Activated naive CD8-positive, alpha-beta T cell treated with anti-CD3 and anti-CD28 coated beads, Interleukin-2, amount 10 ng/mL, durations not matched to agents 7 days and 5 days (primary cell): ENCODE data around the gene CDT1. TPM values are rescaled to one million over a fixed set of nuclear protein-coding genes. Genes with fewer than 3 reads are reported as not detected.

Source experiments
- ATAC-seq: fragments of 150-1000 bp; cut with Tn5 transposase; one replicate; pipeline ENCODE4 v1.10.0; 2021; ENCODE audit warnings: low read depth, moderate library complexity
- POLR2A ChIA-PET: fragments of 350-600 bp; sonication (Branson Sonifier 250); formaldehyde crosslinking; loops from one replicate; lab custom pipeline; 2021; ENCODE audit warnings: antibody characterized with exemption; lab: Charles Lee
- DNase-seq: peaks from one replicate; pipeline ENCODE4 v3.0.0; 2021
- H3K27ac Mint-ChIP-seq: one replicate; pipeline ENCODE4 v1.8.0; 2022; ENCODE audit warnings: mild to moderate bottlenecking, mixed read lengths
- H3K27me3 Mint-ChIP-seq: one replicate; pipeline ENCODE4 v1.8.0; 2022; ENCODE audit warnings: mild to moderate bottlenecking, moderate library complexity, mixed read lengths
- H3K36me3 Mint-ChIP-seq: one replicate; pipeline ENCODE4 v1.8.0; 2021; ENCODE audit warnings: mild to moderate bottlenecking, mixed read lengths
- H3K4me1 Mint-ChIP-seq: one replicate; pipeline ENCODE4 v1.8.0; 2021; ENCODE audit warnings: mixed read lengths
- H3K4me3 Mint-ChIP-seq: one replicate; pipeline ENCODE4 v1.8.0; 2022; ENCODE audit warnings: mild to moderate bottlenecking, moderate library complexity, mixed read lengths
- H3K9me3 Mint-ChIP-seq: one replicate; pipeline ENCODE4 v1.8.0; 2021; ENCODE audit warnings: mixed read lengths
- total RNA-seq, 2 experiments: library from RNA; stranded (reverse); gene quantifications; one replicate each; pipeline ENCODE4 v1.2.3, GENCODE V29; 2021

Gene CDT1
- 100 to 1,000 TPM; 135 to 140 TPM for total RNA-seq

GRCh38 chr16:88803264-88803987 is at the start of gene CDT1:
Gene CDT1, plus strand, starts transcription at chr16:88803789. Its CDS starts 43 bp downstream, at chr16:88803832.
- DNase-seq (peak; percentile 97), ATAC-seq (peak; percentile 45)

GRCh38 chr16:88754109-88754911 is 49.3 kb upstream of the CDT1 start:
- H3K4me3 Mint-ChIP-seq = no peak overlapping the region
- H3K27me3 Mint-ChIP-seq = no peaks in the 10 kb centered on the region
- H3K27ac Mint-ChIP-seq = no peak overlapping the region
- no peak for ATAC-seq
- DNase-seq = no peak
- H3K4me1 Mint-ChIP-seq = peaks cover 10% of the 10 kb centered on the region
- no peaks in the 10 kb centered on the region for H3K9me3 Mint-ChIP-seq
- POLR2A ChIA-PET = interaction anchor here (0.6 to 1.3 kb wide), 2 partner anchors 26 to 48 kb away, joined by 3 to 4 read pairs; no protein-coding TSS in a partner anchor
- peaks cover 4% of the 10 kb centered on the region for H3K36me3 Mint-ChIP-seq

More at GRCh38 chr16:88803264-88803987, at the start of gene CDT1:
- Mint-ChIP-seq H3K27me3 (no peaks in the 10 kb centered on the region), H3K9me3 (no peaks in the 10 kb centered on the region), H3K4me3 (peak within 1 kb of the TSS; percentile 90), H3K4me1 (peaks cover 23% of the 10 kb centered on the region), H3K27ac (peak within 1 kb of the TSS; percentile 89), H3K36me3 (peaks cover 10% of the 10 kb centered on the region)
- POLR2A ChIA-PET = interaction anchor here (0.6 to 2.4 kb wide), 8 partner anchors 9 to 512 kb away, joined by 3 to 13 read pairs (median 6); partner anchors contain the start of genes APRT and RNF166

GRCh38 chr16:88754912-88755744 is 48.5 kb upstream of the CDT1 start:
- H3K27ac Mint-ChIP-seq = no peak overlapping the region

GRCh38 chr16:88755745-88756443 is 47.7 kb upstream of the CDT1 start:
- Mint-ChIP-seq H3K4me1 (peaks cover 11% of the 10 kb centered on the region), H3K9me3 (no peaks in the 10 kb centered on the region), H3K27me3 (no peaks in the 10 kb centered on the region), H3K4me3 (no peak overlapping the region), H3K27ac (no peak overlapping the region), H3K36me3 (peaks cover 4% of the 10 kb centered on the region)
- POLR2A ChIA-PET = no interaction called here
- no peak for ATAC-seq
- DNase-seq = no peak

More at GRCh38 chr16:88754912-88755744, 48.5 kb upstream of the CDT1 start:
- H3K4me1 Mint-ChIP-seq = peaks cover 11% of the 10 kb centered on the region
- peak; percentile 31 for ATAC-seq
- peaks cover 4% of the 10 kb centered on the region for H3K36me3 Mint-ChIP-seq
- POLR2A ChIA-PET = interaction anchor here (0.6 to 1.3 kb wide), 2 partner anchors 25 to 47 kb away, joined by 3 to 4 read pairs; no protein-coding TSS in a partner anchor
- no peaks in the 10 kb centered on the region for H3K9me3 Mint-ChIP-seq
- DNase-seq = no peak
- no peaks in the 10 kb centered on the region for H3K27me3 Mint-ChIP-seq
- H3K4me3 Mint-ChIP-seq = no peak overlapping the region

- no peak for ATAC-seq
- Mint-ChIP-seq H3K4me3 (no peak overlapping the region), H3K27me3 (no peaks in the 10 kb centered on the region), H3K27ac (no peak overlapping the region), H3K9me3 (no peaks in the 10 kb centered on the region), H3K36me3 (no peaks in the 10 kb centered on the region), H3K4me1 (peaks cover 11% of the 10 kb centered on the region)
- POLR2A ChIA-PET = interaction anchor here (1.1 to 1.2 kb wide), 2 partner anchors 10 to 13 kb away, joined by 3 read pairs; no protein-coding TSS in a partner anchor
- no peak for DNase-seq
Observed at GRCh38 chr16:88758227-88758943, 45.2 kb upstream of the CDT1 start.

GRCh38 chr16:88758944-88759244 is 44.7 kb upstream of the CDT1 start:
- peaks cover 11% of the 10 kb centered on the region for H3K4me1 Mint-ChIP-seq
- no peaks in the 10 kb centered on the region for H3K27me3 Mint-ChIP-seq
- H3K27ac Mint-ChIP-seq = no peak overlapping the region
- no peak for ATAC-seq
- no peak for DNase-seq
- POLR2A ChIA-PET = interaction anchor here (1.0 to 1.1 kb wide), 2 partner anchors 11 to 22 kb away, joined by 3 read pairs; no protein-coding TSS in a partner anchor
- no peaks in the 10 kb centered on the region for H3K36me3 Mint-ChIP-seq
- H3K4me3 Mint-ChIP-seq = no peak overlapping the region
- H3K9me3 Mint-ChIP-seq = no peaks in the 10 kb centered on the region

- ATAC-seq (peak; percentile 20), DNase-seq (no peak)
- H3K4me1 Mint-ChIP-seq = peaks cover 11% of the 10 kb centered on the region
- no peaks in the 10 kb centered on the region for H3K27me3 Mint-ChIP-seq
- H3K27ac Mint-ChIP-seq = peak overlapping the region; percentile 40
- POLR2A ChIA-PET = interaction anchor here (1.0 to 1.1 kb wide), 2 partner anchors 11 to 22 kb away, joined by 3 read pairs; no protein-coding TSS in a partner anchor
- no peaks in the 10 kb centered on the region for H3K36me3 Mint-ChIP-seq
- no peak overlapping the region for H3K4me3 Mint-ChIP-seq
- H3K9me3 Mint-ChIP-seq = no peaks in the 10 kb centered on the region
Observed at GRCh38 chr16:88759245-88759975, 44.2 kb upstream of the CDT1 start.

GRCh38 chr16:88759976-88760350 is 43.6 kb upstream of the CDT1 start:
- H3K36me3 Mint-ChIP-seq = no peaks in the 10 kb centered on the region
- POLR2A ChIA-PET = interaction anchor here (1.0 kb wide), 1 partner anchor 21 kb away, joined by 3 read pairs; no protein-coding TSS in a partner anchor
- H3K27me3 Mint-ChIP-seq = no peaks in the 10 kb centered on the region
- peaks cover 11% of the 10 kb centered on the region for H3K4me1 Mint-ChIP-seq
- no peak for ATAC-seq
- no peak overlapping the region for H3K27ac Mint-ChIP-seq
- no peaks in the 10 kb centered on the region for H3K9me3 Mint-ChIP-seq
- DNase-seq = no peak
- no peak overlapping the region for H3K4me3 Mint-ChIP-seq

GRCh38 chr16:88760424-88761142 is 43.0 kb upstream of the CDT1 start:
- Mint-ChIP-seq H3K9me3 (no peaks in the 10 kb centered on the region), H3K4me1 (peaks cover 9% of the 10 kb centered on the region), H3K4me3 (no peak overlapping the region), H3K36me3 (no peaks in the 10 kb centered on the region), H3K27me3 (no peaks in the 10 kb centered on the region), H3K27ac (no peak overlapping the region)
- ATAC-seq (no peak), DNase-seq (no peak)
- POLR2A ChIA-PET = no interaction called here

- ATAC-seq = no peak
- Mint-ChIP-seq H3K4me3 (no peak overlapping the region), H3K9me3 (no peaks in the 10 kb centered on the region), H3K27me3 (no peaks in the 10 kb centered on the region), H3K27ac (no peak overlapping the region), H3K36me3 (no peaks in the 10 kb centered on the region), H3K4me1 (peaks cover 9% of the 10 kb centered on the region)
- no peak for DNase-seq
- POLR2A ChIA-PET = no interaction called here
Observed at GRCh38 chr16:88761143-88761534, 42.5 kb upstream of the CDT1 start.

- H3K27ac Mint-ChIP-seq = no peak overlapping the region
- no peaks in the 10 kb centered on the region for H3K36me3 Mint-ChIP-seq
- DNase-seq (no peak), ATAC-seq (no peak)
- no peaks in the 10 kb centered on the region for H3K9me3 Mint-ChIP-seq
- peaks cover 10% of the 10 kb centered on the region for H3K4me1 Mint-ChIP-seq
- POLR2A ChIA-PET = interaction anchor here (1.3 kb wide), 1 partner anchor 19 kb away, joined by 3 read pairs; no protein-coding TSS in a partner anchor
- no peaks in the 10 kb centered on the region for H3K27me3 Mint-ChIP-seq
- no peak overlapping the region for H3K4me3 Mint-ChIP-seq
Observed at GRCh38 chr16:88761830-88762229, 41.8 kb upstream of the CDT1 start.
